WTC11 (cell line): ENCODE data around the gene DNLZ. TPM values are rescaled to one million over a fixed set of nuclear protein-coding genes. Genes with fewer than 3 reads are reported as not detected.

Experiments used
- CBFB ChIP-seq: sonication (generic); formaldehyde crosslinking; IDR thresholded peaks from 2 replicates; pipeline ENCODE4 v1.8.1; 2022; ENCODE audit warnings: mild to moderate bottlenecking, low read depth, missing genetic modification reagents
- CREM ChIP-seq: sonication (generic); formaldehyde crosslinking; IDR thresholded peaks from 2 replicates; pipeline ENCODE4 v1.8.1; 2022; ENCODE audit warnings: mild to moderate bottlenecking, missing genetic modification reagents, moderate library complexity
- FOXP1 ChIP-seq: sonication (generic); formaldehyde crosslinking; IDR thresholded peaks from 2 replicates; pipeline ENCODE4 v1.8.0; 2022; ENCODE audit warnings: missing genetic modification reagents, mild to moderate bottlenecking, moderate library complexity, borderline replicate concordance
- HMGA2 ChIP-seq: fragments of 250-450 bp; sonication (Bioruptor Pico); IDR thresholded peaks from 2 replicates; pipeline ENCODE4 v1.4.0; 2021; ENCODE audit warnings: mild to moderate bottlenecking, moderate library complexity
- IRF2 ChIP-seq: sonication (generic); formaldehyde crosslinking; IDR thresholded peaks from 2 replicates; pipeline ENCODE4 v1.8.0; 2022; ENCODE audit warnings: low read depth, missing genetic modification reagents, borderline replicate concordance
- NFATC4 ChIP-seq: fragments of 250-450 bp; sonication (Bioruptor Pico); IDR thresholded peaks from 2 replicates; pipeline ENCODE4 v1.9.0; 2021; ENCODE audit warnings: mild to moderate bottlenecking
- NFE2L1 ChIP-seq: sonication (generic); formaldehyde crosslinking; IDR thresholded peaks from 2 replicates; pipeline ENCODE4 v1.8.1; 2023; ENCODE audit warnings: missing genetic modification reagents
- NFYB ChIP-seq: sonication (generic); formaldehyde crosslinking; conservative IDR thresholded peaks from 2 replicates; pipeline ENCODE4 v1.8.0; 2022; ENCODE audit warnings: low read depth, missing genetic modification reagents
- NR2C2 ChIP-seq: sonication (generic); formaldehyde crosslinking; IDR thresholded peaks from 2 replicates; pipeline ENCODE4 v1.8.0; 2022; ENCODE audit warnings: mild to moderate bottlenecking, missing genetic modification reagents
- RELA ChIP-seq: sonication (generic); formaldehyde crosslinking; IDR thresholded peaks from 2 replicates; pipeline ENCODE4 v1.8.1; 2022; ENCODE audit warnings: missing genetic modification reagents, mild to moderate bottlenecking, borderline replicate concordance
- TCF7 ChIP-seq: sonication (generic); formaldehyde crosslinking; IDR thresholded peaks from 2 replicates; pipeline ENCODE4 v1.8.0; 2022; ENCODE audit warnings: mild to moderate bottlenecking, low read depth, missing genetic modification reagents, moderate library complexity
- TEAD4 ChIP-seq: sonication (generic); formaldehyde crosslinking; IDR thresholded peaks from 2 replicates; pipeline ENCODE4 v1.8.0; 2022; ENCODE audit warnings: mild to moderate bottlenecking, missing genetic modification reagents
- ZNF138 ChIP-seq: sonication (generic); formaldehyde crosslinking; conservative IDR thresholded peaks from 2 replicates; pipeline ENCODE4 v1.8.1; 2022; ENCODE audit warnings: mild to moderate bottlenecking, moderate library complexity, missing genetic modification reagents
- ZNF671 ChIP-seq: fragments of 250-450 bp; sonication (Bioruptor Pico); IDR thresholded peaks from 2 replicates; pipeline ENCODE4 v1.8.0; 2021; ENCODE audit warnings: mild to moderate bottlenecking
- total RNA-seq: library from RNA; stranded (reverse); gene quantifications from 3 replicates; pipeline ENCODE4 v1.2.3, GENCODE V29; 2021
- TF ChIP-seq, protein P1 (sequence below): fragments of 250-450 bp; sonication (Bioruptor Pico); IDR thresholded peaks from 2 replicates; pipeline ENCODE4 v1.9.0; 2021; ENCODE audit warnings: mild to moderate bottlenecking
- TF ChIP-seq, protein P2 (sequence below): sonication (generic); formaldehyde crosslinking; IDR thresholded peaks from 2 replicates; pipeline ENCODE4 v1.8.1; 2023; ENCODE audit warnings: mild to moderate bottlenecking, missing genetic modification reagents
- TF ChIP-seq, protein P3 (sequence below): fragments of 250-450 bp; sonication (Bioruptor Pico); IDR thresholded peaks from 2 replicates; pipeline ENCODE4 v1.9.0; 2021; ENCODE audit warnings: mild to moderate bottlenecking
- TF ChIP-seq, protein P4 (sequence below): fragments of 250-450 bp; sonication (Bioruptor Pico); IDR thresholded peaks from 2 replicates; pipeline ENCODE4 v2.1.2; 2022; ENCODE audit warnings: mild to moderate bottlenecking, moderate library complexity
- TF ChIP-seq, protein P5 (sequence below): fragments of 250-450 bp; sonication (Bioruptor Pico); IDR thresholded peaks from 2 replicates; pipeline ENCODE4 v1.8.0; 2021; ENCODE audit warnings: mild to moderate bottlenecking
- TF ChIP-seq, protein P6 (sequence below): sonication (generic); formaldehyde crosslinking; IDR thresholded peaks from 2 replicates; pipeline ENCODE4 v1.8.1; 2023; ENCODE audit warnings: mild to moderate bottlenecking, missing genetic modification reagents, moderate library complexity
- TF ChIP-seq, protein P7 (sequence below): sonication (generic); formaldehyde crosslinking; conservative IDR thresholded peaks from 2 replicates; pipeline ENCODE4 v1.8.1; 2022; ENCODE audit warnings: mild to moderate bottlenecking, missing genetic modification reagents
- TF ChIP-seq, protein P8 (sequence below): fragments of 250-450 bp; sonication (Bioruptor Pico); IDR thresholded peaks from 2 replicates; pipeline ENCODE4 v1.9.0; 2021; ENCODE audit warnings: mild to moderate bottlenecking, borderline replicate concordance
- TF ChIP-seq, protein P9 (sequence below): sonication (generic); formaldehyde crosslinking; IDR thresholded peaks from 2 replicates; pipeline ENCODE4 v1.8.0; 2022; ENCODE audit warnings: mild to moderate bottlenecking, missing genetic modification reagents

Gene DNLZ
- total RNA-seq, 1 experiment from 2014 or later = 17.2 TPM

DNA sequence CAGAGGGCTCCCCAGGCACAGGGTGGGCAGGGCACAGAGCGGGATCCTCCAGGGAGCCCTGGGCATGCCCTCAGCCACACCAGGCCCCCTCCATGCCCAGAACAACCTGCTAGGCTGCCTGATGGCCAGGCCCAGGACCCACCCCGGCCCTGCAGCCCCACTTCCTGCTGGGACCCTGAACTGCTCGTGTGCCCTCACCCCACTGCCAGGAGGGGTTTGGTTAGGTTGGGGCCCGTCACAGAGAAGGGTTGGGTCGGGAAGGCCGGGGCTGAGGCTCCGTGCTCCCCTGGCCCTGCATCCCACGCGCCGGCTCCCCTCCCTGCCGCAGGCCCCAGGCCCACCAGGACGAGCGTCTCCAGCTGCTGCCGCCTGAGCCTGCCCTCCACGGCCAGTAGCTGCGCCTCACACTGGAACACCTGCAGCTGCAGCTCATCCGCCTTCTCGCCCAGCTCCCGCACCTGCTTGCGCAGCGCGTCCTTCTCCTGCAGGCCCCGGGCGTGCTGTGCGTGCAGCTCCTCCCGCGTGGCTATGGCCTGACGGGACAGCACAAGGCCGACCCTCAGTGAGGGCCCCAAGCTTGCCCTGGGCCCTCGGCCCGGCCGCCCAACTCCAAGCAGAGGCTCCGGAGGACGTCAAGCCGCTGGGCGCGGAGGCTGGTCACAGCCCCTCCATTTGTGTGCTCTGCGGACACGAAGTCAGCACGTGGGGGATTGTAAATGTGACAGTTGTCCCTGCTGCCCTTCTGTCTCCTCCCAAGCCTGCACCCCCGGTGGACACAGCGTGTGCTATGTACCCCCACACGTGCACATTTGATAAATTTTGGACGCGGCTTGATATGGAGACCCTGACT lies 4.0 kb upstream of the DNLZ start (continued):
- TF ChIP-seq, protein P1, sequence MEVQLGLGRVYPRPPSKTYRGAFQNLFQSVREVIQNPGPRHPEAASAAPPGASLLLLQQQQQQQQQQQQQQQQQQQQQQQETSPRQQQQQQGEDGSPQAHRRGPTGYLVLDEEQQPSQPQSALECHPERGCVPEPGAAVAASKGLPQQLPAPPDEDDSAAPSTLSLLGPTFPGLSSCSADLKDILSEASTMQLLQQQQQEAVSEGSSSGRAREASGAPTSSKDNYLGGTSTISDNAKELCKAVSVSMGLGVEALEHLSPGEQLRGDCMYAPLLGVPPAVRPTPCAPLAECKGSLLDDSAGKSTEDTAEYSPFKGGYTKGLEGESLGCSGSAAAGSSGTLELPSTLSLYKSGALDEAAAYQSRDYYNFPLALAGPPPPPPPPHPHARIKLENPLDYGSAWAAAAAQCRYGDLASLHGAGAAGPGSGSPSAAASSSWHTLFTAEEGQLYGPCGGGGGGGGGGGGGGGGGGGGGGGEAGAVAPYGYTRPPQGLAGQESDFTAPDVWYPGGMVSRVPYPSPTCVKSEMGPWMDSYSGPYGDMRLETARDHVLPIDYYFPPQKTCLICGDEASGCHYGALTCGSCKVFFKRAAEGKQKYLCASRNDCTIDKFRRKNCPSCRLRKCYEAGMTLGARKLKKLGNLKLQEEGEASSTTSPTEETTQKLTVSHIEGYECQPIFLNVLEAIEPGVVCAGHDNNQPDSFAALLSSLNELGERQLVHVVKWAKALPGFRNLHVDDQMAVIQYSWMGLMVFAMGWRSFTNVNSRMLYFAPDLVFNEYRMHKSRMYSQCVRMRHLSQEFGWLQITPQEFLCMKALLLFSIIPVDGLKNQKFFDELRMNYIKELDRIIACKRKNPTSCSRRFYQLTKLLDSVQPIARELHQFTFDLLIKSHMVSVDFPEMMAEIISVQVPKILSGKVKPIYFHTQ = no peak
- TF ChIP-seq CBFB (no peak), ZNF671 (CRISPR knock-in tag) (no peak), ZNF138 (no peak), HMGA2 (CRISPR knock-in tag) (no peak), NFYB (CRISPR knock-in tag) (peak; percentile 24; the same call in 1 of the 2 replicates), NFATC4 (CRISPR knock-in tag) (no peak), TEAD4 (CRISPR knock-in tag) (no peak), CREM (no peak), TCF7 (CRISPR knock-in tag) (no peak), NFE2L1 (CRISPR knock-in tag) (no peak), IRF2 (CRISPR knock-in tag) (0 out of 2 replicates have a peak, but pooled peaks have one; percentile 21), NR2C2 (CRISPR knock-in tag) (no peak), RELA (CRISPR knock-in tag) (no peak), FOXP1 (CRISPR knock-in tag) (0 out of 2 replicates have a peak, but pooled peaks have one; percentile 35)
- TF ChIP-seq, protein P2, sequence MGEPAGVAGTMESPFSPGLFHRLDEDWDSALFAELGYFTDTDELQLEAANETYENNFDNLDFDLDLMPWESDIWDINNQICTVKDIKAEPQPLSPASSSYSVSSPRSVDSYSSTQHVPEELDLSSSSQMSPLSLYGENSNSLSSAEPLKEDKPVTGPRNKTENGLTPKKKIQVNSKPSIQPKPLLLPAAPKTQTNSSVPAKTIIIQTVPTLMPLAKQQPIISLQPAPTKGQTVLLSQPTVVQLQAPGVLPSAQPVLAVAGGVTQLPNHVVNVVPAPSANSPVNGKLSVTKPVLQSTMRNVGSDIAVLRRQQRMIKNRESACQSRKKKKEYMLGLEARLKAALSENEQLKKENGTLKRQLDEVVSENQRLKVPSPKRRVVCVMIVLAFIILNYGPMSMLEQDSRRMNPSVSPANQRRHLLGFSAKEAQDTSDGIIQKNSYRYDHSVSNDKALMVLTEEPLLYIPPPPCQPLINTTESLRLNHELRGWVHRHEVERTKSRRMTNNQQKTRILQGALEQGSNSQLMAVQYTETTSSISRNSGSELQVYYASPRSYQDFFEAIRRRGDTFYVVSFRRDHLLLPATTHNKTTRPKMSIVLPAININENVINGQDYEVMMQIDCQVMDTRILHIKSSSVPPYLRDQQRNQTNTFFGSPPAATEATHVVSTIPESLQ (CRISPR knock-in tag) = no peak
- TF ChIP-seq, protein P3, sequence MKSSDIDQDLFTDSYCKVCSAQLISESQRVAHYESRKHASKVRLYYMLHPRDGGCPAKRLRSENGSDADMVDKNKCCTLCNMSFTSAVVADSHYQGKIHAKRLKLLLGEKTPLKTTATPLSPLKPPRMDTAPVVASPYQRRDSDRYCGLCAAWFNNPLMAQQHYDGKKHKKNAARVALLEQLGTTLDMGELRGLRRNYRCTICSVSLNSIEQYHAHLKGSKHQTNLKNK (CRISPR knock-in tag) = no peak
- TF ChIP-seq, protein P4, sequence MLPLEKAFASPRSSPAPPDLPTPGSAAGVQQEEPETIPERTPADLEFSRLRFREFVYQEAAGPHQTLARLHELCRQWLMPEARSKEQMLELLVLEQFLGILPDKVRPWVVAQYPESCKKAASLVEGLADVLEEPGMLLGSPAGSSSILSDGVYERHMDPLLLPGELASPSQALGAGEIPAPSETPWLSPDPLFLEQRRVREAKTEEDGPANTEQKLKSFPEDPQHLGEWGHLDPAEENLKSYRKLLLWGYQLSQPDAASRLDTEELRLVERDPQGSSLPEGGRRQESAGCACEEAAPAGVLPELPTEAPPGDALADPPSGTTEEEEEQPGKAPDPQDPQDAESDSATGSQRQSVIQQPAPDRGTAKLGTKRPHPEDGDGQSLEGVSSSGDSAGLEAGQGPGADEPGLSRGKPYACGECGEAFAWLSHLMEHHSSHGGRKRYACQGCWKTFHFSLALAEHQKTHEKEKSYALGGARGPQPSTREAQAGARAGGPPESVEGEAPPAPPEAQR (CRISPR knock-in tag) = no peak
- TF ChIP-seq, protein P5, sequence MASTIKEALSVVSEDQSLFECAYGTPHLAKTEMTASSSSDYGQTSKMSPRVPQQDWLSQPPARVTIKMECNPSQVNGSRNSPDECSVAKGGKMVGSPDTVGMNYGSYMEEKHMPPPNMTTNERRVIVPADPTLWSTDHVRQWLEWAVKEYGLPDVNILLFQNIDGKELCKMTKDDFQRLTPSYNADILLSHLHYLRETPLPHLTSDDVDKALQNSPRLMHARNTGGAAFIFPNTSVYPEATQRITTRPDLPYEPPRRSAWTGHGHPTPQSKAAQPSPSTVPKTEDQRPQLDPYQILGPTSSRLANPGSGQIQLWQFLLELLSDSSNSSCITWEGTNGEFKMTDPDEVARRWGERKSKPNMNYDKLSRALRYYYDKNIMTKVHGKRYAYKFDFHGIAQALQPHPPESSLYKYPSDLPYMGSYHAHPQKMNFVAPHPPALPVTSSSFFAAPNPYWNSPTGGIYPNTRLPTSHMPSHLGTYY (CRISPR knock-in tag) = no peak
- TF ChIP-seq, protein P6, sequence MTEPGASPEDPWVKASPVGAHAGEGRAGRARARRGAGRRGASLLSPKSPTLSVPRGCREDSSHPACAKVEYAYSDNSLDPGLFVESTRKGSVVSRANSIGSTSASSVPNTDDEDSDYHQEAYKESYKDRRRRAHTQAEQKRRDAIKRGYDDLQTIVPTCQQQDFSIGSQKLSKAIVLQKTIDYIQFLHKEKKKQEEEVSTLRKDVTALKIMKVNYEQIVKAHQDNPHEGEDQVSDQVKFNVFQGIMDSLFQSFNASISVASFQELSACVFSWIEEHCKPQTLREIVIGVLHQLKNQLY = no peak
- TF ChIP-seq, protein P7, sequence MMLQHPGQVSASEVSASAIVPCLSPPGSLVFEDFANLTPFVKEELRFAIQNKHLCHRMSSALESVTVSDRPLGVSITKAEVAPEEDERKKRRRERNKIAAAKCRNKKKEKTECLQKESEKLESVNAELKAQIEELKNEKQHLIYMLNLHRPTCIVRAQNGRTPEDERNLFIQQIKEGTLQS (CRISPR knock-in tag) = 0 out of 2 replicates have a peak, but pooled peaks have one; percentile 61
- TF ChIP-seq, protein P8, sequence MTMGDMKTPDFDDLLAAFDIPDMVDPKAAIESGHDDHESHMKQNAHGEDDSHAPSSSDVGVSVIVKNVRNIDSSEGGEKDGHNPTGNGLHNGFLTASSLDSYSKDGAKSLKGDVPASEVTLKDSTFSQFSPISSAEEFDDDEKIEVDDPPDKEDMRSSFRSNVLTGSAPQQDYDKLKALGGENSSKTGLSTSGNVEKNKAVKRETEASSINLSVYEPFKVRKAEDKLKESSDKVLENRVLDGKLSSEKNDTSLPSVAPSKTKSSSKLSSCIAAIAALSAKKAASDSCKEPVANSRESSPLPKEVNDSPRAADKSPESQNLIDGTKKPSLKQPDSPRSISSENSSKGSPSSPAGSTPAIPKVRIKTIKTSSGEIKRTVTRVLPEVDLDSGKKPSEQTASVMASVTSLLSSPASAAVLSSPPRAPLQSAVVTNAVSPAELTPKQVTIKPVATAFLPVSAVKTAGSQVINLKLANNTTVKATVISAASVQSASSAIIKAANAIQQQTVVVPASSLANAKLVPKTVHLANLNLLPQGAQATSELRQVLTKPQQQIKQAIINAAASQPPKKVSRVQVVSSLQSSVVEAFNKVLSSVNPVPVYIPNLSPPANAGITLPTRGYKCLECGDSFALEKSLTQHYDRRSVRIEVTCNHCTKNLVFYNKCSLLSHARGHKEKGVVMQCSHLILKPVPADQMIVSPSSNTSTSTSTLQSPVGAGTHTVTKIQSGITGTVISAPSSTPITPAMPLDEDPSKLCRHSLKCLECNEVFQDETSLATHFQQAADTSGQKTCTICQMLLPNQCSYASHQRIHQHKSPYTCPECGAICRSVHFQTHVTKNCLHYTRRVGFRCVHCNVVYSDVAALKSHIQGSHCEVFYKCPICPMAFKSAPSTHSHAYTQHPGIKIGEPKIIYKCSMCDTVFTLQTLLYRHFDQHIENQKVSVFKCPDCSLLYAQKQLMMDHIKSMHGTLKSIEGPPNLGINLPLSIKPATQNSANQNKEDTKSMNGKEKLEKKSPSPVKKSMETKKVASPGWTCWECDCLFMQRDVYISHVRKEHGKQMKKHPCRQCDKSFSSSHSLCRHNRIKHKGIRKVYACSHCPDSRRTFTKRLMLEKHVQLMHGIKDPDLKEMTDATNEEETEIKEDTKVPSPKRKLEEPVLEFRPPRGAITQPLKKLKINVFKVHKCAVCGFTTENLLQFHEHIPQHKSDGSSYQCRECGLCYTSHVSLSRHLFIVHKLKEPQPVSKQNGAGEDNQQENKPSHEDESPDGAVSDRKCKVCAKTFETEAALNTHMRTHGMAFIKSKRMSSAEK (CRISPR knock-in tag) = no peak
- TF ChIP-seq, protein P9, sequence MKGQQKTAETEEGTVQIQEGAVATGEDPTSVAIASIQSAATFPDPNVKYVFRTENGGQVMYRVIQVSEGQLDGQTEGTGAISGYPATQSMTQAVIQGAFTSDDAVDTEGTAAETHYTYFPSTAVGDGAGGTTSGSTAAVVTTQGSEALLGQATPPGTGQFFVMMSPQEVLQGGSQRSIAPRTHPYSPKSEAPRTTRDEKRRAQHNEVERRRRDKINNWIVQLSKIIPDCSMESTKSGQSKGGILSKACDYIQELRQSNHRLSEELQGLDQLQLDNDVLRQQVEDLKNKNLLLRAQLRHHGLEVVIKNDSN (CRISPR knock-in tag) = no peak
- TF ChIP-seq, all 79 proteins: peak for 4
